Activated CD4-positive, alpha-beta T cell treated with anti-CD3 and anti-CD28 coated beads, Interleukin-2, amount 10 ng/mL, durations not matched to agents 24 days and 14 days (primary cell): Measurements from ENCODE around the gene HOXD3. TPM values are rescaled to one million over a fixed set of nuclear protein-coding genes. Genes with fewer than 3 reads are reported as not detected.

ENCODE experiments used
- DNase-seq: peaks from one replicate; pipeline ENCODE4 v3.0.0; 2022
- H3K27ac Mint-ChIP-seq: one replicate; pipeline ENCODE4 v1.8.0; 2022; ENCODE audit warnings: mild to moderate bottlenecking, mixed read lengths
- H3K27me3 Mint-ChIP-seq: one replicate; pipeline ENCODE4 v1.8.0; 2022; ENCODE audit warnings: mixed read lengths
- H3K36me3 Mint-ChIP-seq: one replicate; pipeline ENCODE4 v1.8.0; 2022; ENCODE audit warnings: low read depth, mild to moderate bottlenecking, mixed read lengths
- H3K4me1 Mint-ChIP-seq: one replicate; pipeline ENCODE4 v1.8.0; 2021; ENCODE audit warnings: mixed read lengths
- H3K4me3 Mint-ChIP-seq: one replicate; pipeline ENCODE4 v1.8.0; 2022; ENCODE audit warnings: mild to moderate bottlenecking, moderate library complexity, mixed read lengths
- H3K9me3 Mint-ChIP-seq: one replicate; pipeline ENCODE4 v1.8.0; 2021; ENCODE audit warnings: mixed read lengths
- intact Hi-C: fragments of 100-400 bp; cut with micrococcal nuclease; formaldehyde crosslinking; loops from one replicate; pipeline ENCODE4 v1.15.1; 2023
- total RNA-seq: library from RNA; stranded (reverse); gene quantifications from 2 replicates; pipeline ENCODE4 v1.2.3, GENCODE V29; 2022

Gene HOXD3
- total RNA-seq, 1 donor from 2014 or later = not detected

DNA sequence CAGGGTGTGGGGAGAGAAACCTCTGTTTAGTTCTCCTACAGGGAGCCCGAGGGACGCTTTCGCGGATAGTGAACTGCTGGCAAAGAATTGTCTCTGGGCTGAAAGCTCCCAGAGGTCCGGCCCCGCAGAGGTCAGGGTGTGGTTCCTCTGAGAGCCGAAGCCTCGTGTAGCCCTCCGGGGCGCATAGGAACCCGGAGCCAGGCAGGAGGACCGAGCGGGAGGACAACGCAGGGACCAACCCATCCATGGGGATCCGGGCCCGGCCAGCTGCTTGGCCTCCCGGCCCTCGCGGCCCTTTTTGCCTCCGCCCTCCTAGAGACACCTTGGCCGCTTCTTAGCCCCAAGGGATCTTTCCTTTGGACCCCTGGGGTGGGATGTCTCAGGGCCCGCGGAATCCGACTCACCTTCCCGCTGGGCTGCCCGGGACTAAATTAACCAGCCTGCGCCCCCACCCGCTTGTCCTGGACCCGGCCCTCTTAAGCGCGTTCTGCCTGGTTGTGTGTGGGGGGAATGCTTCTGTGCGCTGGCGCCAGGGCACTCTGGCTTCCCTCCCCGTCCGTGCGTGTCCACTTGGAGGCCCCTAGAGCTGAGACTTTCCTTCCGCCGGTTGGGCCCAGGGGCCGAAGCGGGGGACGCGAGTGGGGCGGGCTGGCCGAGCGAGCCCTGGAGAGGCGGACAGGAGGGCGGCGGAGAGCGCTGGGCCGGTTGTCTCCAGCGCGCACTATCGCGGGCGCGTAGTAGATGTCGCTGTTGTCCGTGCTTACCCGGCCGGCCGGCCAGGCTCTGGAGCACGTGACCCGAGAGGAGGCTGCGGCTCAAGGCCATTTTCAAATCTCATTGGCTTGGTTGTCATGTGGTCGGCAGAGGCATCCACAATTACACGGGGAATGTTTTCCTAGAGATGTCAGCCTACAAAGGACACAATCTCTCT lies 41.0 kb upstream of the HOXD3 start, which contains the start of gene HOXD10:
Gene HOXD10, plus strand, starts transcription at position 896 of the 931 bp plus-strand sequence. CDS start 56 bp downstream, outside the sequence.
- Mint-ChIP-seq H3K27ac (peak within 1 kb of the TSS; percentile 29), H3K27me3 (peaks cover 86% of the 10 kb centered on the region), H3K36me3 (peaks cover 3% of the 10 kb centered on the region), H3K9me3 (peaks cover 7% of the 10 kb centered on the region), H3K4me3 (no peak within 1 kb of the TSS), H3K4me1 (peaks cover 6% of the 10 kb centered on the region)
- intact Hi-C loops = no loop called here
- no peak for DNase-seq

DNA sequence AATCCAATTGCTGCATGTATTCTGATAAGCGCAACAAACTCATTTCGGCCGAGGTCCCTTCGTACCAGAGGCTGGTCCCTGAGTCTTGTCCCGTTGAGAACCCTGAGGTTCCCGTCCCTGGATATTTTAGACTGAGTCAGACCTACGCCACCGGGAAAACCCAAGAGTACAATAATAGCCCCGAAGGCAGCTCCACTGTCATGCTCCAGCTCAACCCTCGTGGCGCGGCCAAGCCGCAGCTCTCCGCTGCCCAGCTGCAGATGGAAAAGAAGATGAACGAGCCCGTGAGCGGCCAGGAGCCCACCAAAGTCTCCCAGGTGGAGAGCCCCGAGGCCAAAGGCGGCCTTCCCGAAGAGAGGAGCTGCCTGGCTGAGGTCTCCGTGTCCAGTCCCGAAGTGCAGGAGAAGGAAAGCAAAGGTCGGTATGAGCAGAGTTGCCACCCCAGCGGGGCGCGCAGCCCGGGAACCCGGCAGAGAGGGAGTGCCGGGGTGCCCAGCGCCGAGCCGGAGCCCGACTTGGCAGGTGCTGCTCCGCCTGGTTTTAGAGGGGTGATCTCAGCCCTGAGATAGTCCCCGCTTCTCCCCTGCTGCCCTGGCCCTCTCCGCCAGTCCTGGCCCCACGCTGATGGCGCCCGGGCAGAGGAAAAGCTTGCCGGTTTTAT lies 39.8 kb upstream of the HOXD3 start:
- peaks cover 4% of the 10 kb centered on the region for H3K4me1 Mint-ChIP-seq
- H3K27me3 Mint-ChIP-seq = peaks cover 80% of the 10 kb centered on the region
- peaks cover 7% of the 10 kb centered on the region for H3K9me3 Mint-ChIP-seq
- H3K4me3 Mint-ChIP-seq = no peak overlapping the region
- intact Hi-C loops = no loop called here
- H3K36me3 Mint-ChIP-seq = peaks cover 3% of the 10 kb centered on the region
- DNase-seq = no peak
- no peak overlapping the region for H3K27ac Mint-ChIP-seq

DNA sequence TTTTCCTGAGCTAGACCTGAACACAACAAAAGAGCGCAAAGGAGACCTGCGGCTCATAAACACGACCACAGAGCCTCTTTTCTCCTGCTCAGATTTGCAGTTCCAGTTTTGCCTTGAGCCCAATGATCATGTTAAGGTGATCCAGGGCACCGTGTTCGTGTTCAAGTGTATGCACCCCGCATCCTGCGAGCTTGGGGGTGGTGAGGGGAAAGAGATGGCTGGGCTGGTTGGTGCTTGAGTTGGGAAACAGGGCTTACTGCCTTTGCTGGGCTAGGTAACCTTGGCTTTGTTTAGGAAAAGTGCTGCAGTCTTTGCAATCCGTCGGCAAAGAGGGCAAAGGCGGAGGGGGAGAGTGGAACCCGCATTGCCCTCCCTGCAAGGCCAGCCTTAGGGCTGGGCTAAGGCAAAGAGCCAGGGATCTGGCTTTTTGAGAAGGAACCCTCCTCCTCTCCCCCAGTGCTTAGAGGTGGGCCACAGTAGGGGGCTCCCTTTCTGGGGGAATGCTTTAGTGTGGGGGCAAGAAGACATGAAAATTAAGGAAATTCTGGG lies 39.2 kb upstream of the HOXD3 start:
- Mint-ChIP-seq H3K4me3 (no peak overlapping the region), H3K27me3 (peaks cover 75% of the 10 kb centered on the region), H3K36me3 (peaks cover 3% of the 10 kb centered on the region), H3K4me1 (peaks cover 4% of the 10 kb centered on the region), H3K27ac (no peak overlapping the region), H3K9me3 (peaks cover 7% of the 10 kb centered on the region)
- intact Hi-C loops = no loop called here
- no peak for DNase-seq

DNA sequence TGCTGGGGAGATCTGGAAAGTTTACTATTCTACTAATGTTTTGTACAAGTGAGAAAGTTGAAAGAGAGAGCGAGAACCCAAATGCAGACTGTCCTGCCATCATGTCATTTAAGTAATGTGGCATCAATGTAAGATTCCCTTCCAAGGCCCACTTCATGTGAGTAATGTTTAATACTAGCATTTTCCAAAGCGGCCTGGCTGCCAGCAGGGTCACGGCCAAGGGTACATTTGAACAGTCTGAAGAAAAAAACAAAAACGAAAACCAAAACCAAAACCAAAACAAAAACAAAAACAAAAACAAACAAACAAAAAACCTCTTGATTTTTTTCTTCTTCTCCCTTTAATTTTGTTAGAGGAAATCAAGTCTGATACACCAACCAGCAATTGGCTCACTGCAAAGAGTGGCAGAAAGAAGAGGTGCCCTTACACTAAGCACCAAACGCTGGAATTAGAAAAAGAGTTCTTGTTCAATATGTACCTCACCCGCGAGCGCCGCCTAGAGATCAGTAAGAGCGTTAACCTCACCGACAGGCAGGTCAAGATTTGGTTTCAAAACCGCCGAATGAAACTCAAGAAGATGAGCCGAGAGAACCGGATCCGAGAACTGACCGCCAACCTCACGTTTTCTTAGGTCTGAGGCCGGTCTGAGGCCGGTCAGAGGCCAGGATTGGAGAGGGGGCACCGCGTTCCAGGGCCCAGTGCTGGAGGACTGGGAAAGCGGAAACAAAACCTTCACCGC lies 38.3 kb upstream of the HOXD3 start:
- Mint-ChIP-seq H3K27me3 (peaks cover 70% of the 10 kb centered on the region), H3K9me3 (peaks cover 7% of the 10 kb centered on the region)
- peak; percentile 72 for DNase-seq

DNA sequence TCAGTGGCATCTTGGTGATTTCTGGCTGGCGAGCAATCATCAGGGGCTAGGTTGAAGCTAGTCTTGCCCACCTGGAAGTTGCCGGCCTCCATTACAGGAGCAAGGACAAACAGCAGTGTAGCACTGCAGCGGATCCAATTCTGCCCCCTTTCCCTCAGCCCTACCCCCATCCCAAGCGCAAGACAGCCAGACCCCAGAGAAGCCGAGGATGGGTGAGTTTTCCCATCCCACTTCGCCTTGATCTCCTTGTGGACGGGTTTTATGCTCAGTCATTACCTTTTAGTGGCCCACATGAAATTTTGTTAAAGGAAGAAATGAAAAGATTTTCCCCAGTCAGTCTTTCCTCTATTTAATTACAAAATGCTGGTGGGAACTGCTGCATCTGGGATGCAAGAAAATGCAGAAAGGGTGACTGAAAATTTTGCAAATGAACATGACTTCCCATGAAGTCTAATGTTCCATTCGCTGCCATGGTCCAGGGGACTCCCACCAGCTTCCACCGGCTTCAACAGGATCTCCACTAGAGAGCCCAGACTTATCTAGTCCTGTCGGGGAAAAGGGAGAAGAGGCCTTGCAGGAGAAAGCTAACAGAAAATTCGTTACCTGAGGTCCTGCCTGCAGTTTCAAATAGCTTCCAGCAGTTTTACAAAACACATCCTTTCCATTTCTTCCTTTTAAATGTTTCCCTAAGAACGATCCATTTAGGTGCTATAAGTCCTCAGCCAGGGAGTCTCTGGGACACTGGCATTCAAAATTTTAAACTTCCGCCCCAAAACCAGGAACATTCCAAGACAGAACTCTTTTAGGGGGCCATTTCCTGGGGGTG lies 36.5 kb upstream of the HOXD3 start:
- Mint-ChIP-seq H3K4me3 (no peak overlapping the region), H3K4me1 (peaks cover 6% of the 10 kb centered on the region), H3K27ac (peak overlapping the region; percentile 5), H3K9me3 (peaks cover 7% of the 10 kb centered on the region), H3K27me3 (peaks cover 77% of the 10 kb centered on the region), H3K36me3 (peaks cover 6% of the 10 kb centered on the region)
- no peak for DNase-seq
- intact Hi-C loops = no loop called here

More for the DNA sequence above, 38.3 kb upstream of the HOXD3 start:
- peaks cover 5% of the 10 kb centered on the region for H3K4me1 Mint-ChIP-seq
- H3K36me3 Mint-ChIP-seq = peaks cover 4% of the 10 kb centered on the region
- H3K4me3 Mint-ChIP-seq = peak overlapping the region; percentile 28
- intact Hi-C loops = no loop called here
- H3K27ac Mint-ChIP-seq = no peak overlapping the region

DNA sequence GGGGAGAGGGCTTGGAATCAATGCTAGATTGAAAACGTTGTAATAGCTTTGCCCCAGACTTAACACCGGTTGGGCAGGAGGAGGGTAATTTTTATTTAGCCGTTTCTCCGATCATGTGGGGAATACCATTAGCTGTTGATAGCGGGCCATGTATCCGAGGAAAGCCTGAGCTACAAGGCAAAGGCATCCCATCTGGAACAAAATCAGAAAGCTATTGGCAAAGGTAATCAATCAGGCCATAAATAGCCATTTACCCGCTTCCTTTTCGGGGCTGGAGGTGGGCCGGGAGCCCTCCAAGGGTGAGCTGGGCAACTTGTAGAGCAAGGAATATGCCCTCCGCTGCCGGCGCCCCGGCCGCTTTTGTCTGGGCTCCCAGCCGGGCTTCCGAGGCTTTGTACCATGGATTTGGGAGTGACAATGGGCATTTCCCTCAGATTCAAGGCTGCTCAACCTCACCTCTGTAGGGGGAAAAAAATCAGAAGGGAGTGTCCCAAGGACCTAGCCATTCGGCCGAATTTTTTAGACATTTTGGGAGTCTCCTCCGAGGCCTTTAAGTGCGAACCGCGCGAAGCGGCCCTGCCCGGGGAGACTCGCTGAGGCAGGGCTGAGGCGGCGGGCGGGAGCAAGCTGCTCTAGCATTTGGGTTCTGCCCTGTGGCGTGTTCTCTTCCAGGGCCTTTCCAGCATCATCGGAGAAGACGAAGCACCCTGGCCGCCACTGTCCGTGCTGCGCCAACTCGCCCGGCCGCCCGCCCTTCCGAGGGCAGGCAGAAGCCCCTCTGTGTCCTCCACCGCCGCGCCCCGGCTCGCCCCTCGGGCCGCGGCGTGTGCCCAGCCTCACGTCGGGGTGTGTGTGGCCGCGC lies 35.7 kb upstream of the HOXD3 start:
- Mint-ChIP-seq H3K9me3 (peaks cover 7% of the 10 kb centered on the region), H3K36me3 (peaks cover 6% of the 10 kb centered on the region), H3K27ac (peak overlapping the region; percentile 53), H3K4me3 (no peak overlapping the region), H3K4me1 (peaks cover 6% of the 10 kb centered on the region), H3K27me3 (peaks cover 77% of the 10 kb centered on the region)
- DNase-seq = no peak
- intact Hi-C loops = loop anchor here (2.0 kb wide), 1 partner anchor 43 kb away; no protein-coding TSS in a partner anchor

DNA sequence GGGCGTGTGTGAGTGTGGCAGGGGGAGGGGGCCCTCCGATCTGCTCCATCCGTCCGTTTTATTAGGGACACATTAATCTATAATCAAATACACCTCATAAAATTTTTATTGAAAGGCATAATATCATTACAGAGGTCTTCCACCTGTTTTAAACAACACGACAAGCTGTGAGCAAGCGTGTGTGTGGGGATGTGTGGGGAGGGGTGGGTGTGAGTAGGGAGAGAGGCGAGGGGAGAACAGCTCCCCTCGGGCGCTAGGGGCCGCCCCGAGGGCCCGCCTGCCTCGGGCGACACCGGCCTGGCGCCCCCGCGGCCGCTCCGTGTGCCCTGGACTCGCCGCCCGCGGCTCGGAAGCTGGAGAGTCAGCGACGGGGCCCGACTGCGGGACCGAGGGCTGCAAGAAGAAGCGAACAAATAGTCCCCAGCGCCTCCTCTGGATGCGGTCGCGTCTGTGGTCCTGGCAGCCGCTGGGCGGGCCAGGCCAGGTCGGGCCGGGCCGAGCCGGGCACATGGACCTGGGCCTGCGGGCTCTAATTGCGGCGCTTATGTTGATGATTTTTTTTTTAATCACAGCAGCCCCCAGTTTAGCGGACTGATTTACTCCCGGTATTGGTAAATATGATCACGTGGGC lies 34.9 kb upstream of the HOXD3 start:
- DNase-seq = no peak
- Mint-ChIP-seq H3K4me1 (peaks cover 6% of the 10 kb centered on the region), H3K4me3 (no peak overlapping the region), H3K9me3 (peaks cover 4% of the 10 kb centered on the region), H3K27me3 (peaks cover 76% of the 10 kb centered on the region), H3K27ac (peak overlapping the region; percentile 60), H3K36me3 (peaks cover 6% of the 10 kb centered on the region)
- intact Hi-C loops = loop anchor here (2.0 kb wide), 1 partner anchor 43 kb away; no protein-coding TSS in a partner anchor

DNA sequence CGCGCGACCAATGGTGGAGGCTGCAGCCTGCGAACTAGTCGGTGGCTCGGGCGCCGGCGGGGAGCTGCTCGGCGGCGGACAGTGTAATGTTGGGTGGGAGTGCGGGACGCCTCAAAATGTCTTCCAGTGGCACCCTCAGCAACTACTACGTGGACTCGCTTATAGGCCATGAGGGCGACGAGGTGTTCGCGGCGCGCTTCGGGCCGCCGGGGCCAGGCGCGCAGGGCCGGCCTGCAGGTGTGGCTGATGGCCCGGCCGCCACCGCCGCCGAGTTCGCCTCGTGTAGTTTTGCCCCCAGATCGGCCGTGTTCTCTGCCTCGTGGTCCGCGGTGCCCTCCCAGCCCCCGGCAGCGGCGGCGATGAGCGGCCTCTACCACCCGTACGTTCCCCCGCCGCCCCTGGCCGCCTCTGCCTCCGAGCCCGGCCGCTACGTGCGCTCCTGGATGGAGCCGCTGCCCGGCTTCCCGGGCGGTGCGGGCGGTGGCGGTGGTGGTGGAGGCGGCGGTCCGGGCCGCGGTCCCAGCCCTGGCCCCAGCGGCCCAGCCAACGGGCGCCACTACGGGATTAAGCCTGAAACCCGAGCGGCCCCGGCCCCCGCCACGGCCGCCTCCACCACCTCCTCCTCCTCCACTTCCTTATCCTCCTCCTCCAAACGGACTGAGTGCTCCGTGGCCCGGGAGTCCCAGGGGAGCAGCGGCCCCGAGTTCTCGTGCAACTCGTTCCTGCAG lies 34.3 kb upstream of the HOXD3 start, which contains the start of gene HOXD9:
Gene HOXD9, plus strand, starts transcription at position 37 of the 728 bp plus-strand sequence. Its CDS starts 50 bp downstream, at position 87.
- peaks cover 79% of the 10 kb centered on the region for H3K27me3 Mint-ChIP-seq
- DNase-seq = no peak
- H3K27ac Mint-ChIP-seq = peak within 1 kb of the TSS; percentile 82
- peaks cover 6% of the 10 kb centered on the region for H3K36me3 Mint-ChIP-seq
- no peak within 1 kb of the TSS for H3K4me3 Mint-ChIP-seq
- H3K9me3 Mint-ChIP-seq = peaks cover 4% of the 10 kb centered on the region
- intact Hi-C loops = loop anchor here (2.0 kb wide), 1 partner anchor 44 kb away; no protein-coding TSS in a partner anchor
- H3K4me1 Mint-ChIP-seq = peaks cover 6% of the 10 kb centered on the region

DNA sequence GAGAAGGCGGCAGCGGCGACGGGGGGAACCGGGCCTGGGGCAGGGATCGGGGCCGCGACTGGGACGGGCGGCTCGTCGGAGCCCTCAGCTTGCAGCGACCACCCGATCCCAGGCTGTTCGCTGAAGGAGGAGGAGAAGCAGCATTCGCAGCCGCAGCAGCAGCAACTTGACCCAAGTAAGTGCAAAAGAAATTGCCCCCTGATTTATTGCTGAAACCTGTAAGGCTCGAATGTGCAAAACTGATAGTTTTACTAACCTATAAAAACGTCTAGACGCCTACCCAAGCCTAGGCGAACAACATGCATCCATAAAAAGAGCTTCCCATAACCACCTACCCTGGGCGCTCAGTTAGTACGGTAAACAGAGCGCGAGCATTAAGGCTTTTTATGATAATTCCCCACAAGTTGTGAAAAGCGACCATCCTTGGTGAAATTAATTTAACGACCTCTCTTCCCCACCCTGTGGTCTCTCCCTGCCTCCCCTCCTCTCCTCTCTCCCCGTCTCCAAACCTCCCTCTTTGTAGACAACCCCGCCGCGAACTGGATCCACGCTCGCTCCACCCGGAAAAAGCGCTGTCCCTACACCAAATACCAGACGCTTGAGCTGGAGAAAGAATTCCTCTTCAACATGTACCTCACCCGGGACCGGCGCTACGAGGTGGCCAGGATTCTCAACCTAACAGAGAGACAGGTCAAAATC lies 33.5 kb upstream of the HOXD3 start:
- Mint-ChIP-seq H3K36me3 (peaks cover 6% of the 10 kb centered on the region), H3K27me3 (peaks cover 79% of the 10 kb centered on the region), H3K4me1 (peaks cover 9% of the 10 kb centered on the region), H3K9me3 (peaks cover 4% of the 10 kb centered on the region), H3K4me3 (no peak overlapping the region), H3K27ac (peak overlapping the region; percentile 82)
- intact Hi-C loops = loop anchor here (2.0 kb wide), 1 partner anchor 45 kb away; no protein-coding TSS in a partner anchor
- DNase-seq = no peak

DNA sequence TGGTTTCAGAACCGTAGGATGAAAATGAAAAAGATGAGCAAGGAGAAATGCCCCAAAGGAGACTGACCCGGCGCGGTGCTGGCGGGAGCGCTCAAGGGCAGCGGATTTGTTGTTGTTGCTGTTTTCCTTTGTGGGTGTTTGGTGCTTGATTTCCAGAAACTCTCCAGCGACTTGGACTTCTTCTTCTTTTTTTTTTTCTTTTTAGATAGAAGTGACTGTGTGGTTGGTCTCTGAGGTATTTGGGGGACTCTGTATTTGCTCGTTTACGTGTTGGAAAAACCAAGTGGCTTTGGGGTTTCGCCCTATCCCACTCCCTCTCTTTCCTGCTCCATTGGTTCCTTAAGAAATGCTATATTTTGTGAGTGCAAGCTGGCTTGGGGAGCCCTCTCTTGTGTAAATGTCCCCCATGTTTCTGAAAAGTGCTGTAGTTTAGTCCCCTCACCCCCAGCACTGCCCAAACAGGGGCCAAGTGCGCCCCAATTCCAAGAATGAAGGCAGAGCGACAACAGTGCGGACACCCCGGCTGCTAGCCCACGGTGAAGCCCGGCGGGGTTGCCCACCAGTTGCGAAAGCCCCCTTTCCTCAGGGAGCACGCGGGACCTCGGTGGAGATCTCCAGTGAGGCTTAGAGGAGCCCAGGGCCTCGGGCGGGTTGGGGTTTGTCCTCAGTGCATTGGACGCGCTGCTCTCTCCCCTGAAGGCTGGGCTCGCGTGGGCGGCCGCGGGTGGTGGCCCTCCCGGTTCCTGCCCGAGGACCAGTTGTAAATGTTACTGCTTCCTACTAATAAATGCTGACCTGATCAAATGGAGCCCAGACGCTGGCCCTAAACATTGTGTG lies 32.8 kb upstream of the HOXD3 start:
- DNase-seq = no peak
- no peak overlapping the region for H3K4me3 Mint-ChIP-seq
- H3K27me3 Mint-ChIP-seq = peaks cover 80% of the 10 kb centered on the region
- peaks cover 3% of the 10 kb centered on the region for H3K36me3 Mint-ChIP-seq
- no peaks in the 10 kb centered on the region for H3K9me3 Mint-ChIP-seq
- H3K27ac Mint-ChIP-seq = peak overlapping the region; percentile 82
- intact Hi-C loops = no loop called here
- H3K4me1 Mint-ChIP-seq = peaks cover 7% of the 10 kb centered on the region
